H1 (cell line): Measurements from ENCODE around the gene MTX1. TPM values are rescaled to one million over a fixed set of nuclear protein-coding genes. Genes with fewer than 3 reads are reported as not detected.

ENCODE experiments used
- CTCF ChIA-PET: fragments of 300-600 bp; sonication (Branson Sonifier 250); formaldehyde crosslinking; loops from one replicate; lab custom pipeline; 2021; ENCODE audit not compliant: partially characterized antibody; lab: Charles Lee
- POLR2A ChIA-PET: fragments of 300-600 bp; sonication (Branson Sonifier 250); formaldehyde crosslinking; loops from one replicate; lab custom pipeline; 2021; ENCODE audit warnings: inconsistent platforms; ENCODE audit not compliant: partially characterized antibody; lab: Charles Lee
- DNase-seq, 2 experiments: peaks; one replicate each; pipeline versions ENCODE4 v3.0.0 to v3.0.0-alpha.2; 2010 to 2022; ENCODE audit warnings: low spot score in 2 of 2, low read depth in 1 of 2, mixed read lengths in 1 of 2
- FAIRE-seq: peaks from 2 replicates; lab custom pipeline; 2011; peaks lifted over from hg19 to GRCh38; lab: Jason Lieb, UNC
- H2AFZ ChIP-seq: 2 replicates; pipeline ENCODE4 v1.8.1; 2012; ENCODE audit warnings: low read length, inconsistent platforms
- H2AK5ac ChIP-seq: 2 replicates; pipeline ENCODE4 v1.6.1; 2013; ENCODE audit warnings: low read depth, low read length
- H2BK120ac ChIP-seq: replicated peaks from 2 replicates; pipeline ENCODE3; 2013; ENCODE audit warnings: low read depth, low read length, inconsistent platforms
- H2BK12ac ChIP-seq: 2 replicates; pipeline ENCODE4 v1.6.1; 2013; ENCODE audit warnings: low read depth, low read length
- H2BK15ac ChIP-seq: 2 replicates; pipeline ENCODE4 v1.6.1; 2013; ENCODE audit warnings: low read length
- H2BK20ac ChIP-seq: 2 replicates; pipeline ENCODE4 v1.6.1; 2013; ENCODE audit warnings: low read length
- H2BK5ac ChIP-seq: 2 replicates; pipeline ENCODE4 v1.6.1; 2013; ENCODE audit warnings: low read depth, low read length
- H3K14ac ChIP-seq: 2 replicates; pipeline ENCODE4 v1.6.1; 2013; ENCODE audit warnings: inconsistent platforms; ENCODE audit not compliant: insufficient read length
- H3K18ac ChIP-seq: 2 replicates; pipeline ENCODE4 v1.6.1; 2013; ENCODE audit warnings: low read length; ENCODE audit errors: extremely low read depth
- H3K23ac ChIP-seq: 2 replicates; pipeline ENCODE4 v1.6.1; 2013; ENCODE audit warnings: inconsistent platforms; ENCODE audit not compliant: insufficient read length
- H3K23me2 ChIP-seq: 2 replicates; pipeline ENCODE4 v1.6.1; 2013; ENCODE audit warnings: low read depth, low read length
- H3K27ac ChIP-seq: 2 replicates; pipeline ENCODE4 v1.6.1; 2011; ENCODE audit warnings: low read depth, low read length, inconsistent platforms
- H3K27me3 ChIP-seq, 4 experiments: replicated peaks in 1 of 4; 1 replicate in 1 of 4; 2 replicates in 3 of 4; pipeline versions ENCODE4 v1.6.1 to v1.8.1; 2011 to 2013; ENCODE audit warnings: low read length in 3 of 4, mild to moderate bottlenecking in 3 of 4, inconsistent platforms in 2 of 4, mixed read lengths in 2 of 4, moderate library complexity in 1 of 4; ENCODE audit not compliant: control insufficient read depth in 3 of 4, insufficient read depth in 3 of 4; ENCODE audit errors: extremely low read depth in 1 of 4
- H3K36me3 ChIP-seq, 4 experiments: 2 replicates each; pipeline versions ENCODE4 v1.6.1 to v1.8.1; 2011 to 2013; ENCODE audit warnings: mild to moderate bottlenecking in 4 of 4, low read length in 3 of 4, moderate library complexity in 2 of 4, control low read depth in 1 of 4, inconsistent platforms in 1 of 4; ENCODE audit not compliant: insufficient read depth in 4 of 4, control insufficient read depth in 2 of 4
- H3K4ac ChIP-seq: replicated peaks from 2 replicates; pipeline ENCODE3; 2013; ENCODE audit warnings: low read length, low read depth, mixed read lengths, inconsistent platforms; ENCODE audit not compliant: insufficient read length
- H3K4me1 ChIP-seq, 4 experiments: replicated peaks in 1 of 4; 1 replicate in 1 of 4; 2 replicates in 3 of 4; pipeline versions ENCODE4 v1.6.1 to v1.8.1; 2011 to 2013; ENCODE audit warnings: low read length in 3 of 4, inconsistent platforms in 2 of 4, mixed read lengths in 1 of 4; ENCODE audit not compliant: insufficient read depth in 4 of 4, control insufficient read depth in 3 of 4
- H3K4me2 ChIP-seq, 2 experiments: 2 replicates each; pipeline versions ENCODE4 v1.6.1 to v1.8.1; 2011 to 2013; ENCODE audit warnings: low read depth in 2 of 2, low read length in 2 of 2, control low read depth in 1 of 2, inconsistent platforms in 1 of 2, mild to moderate bottlenecking in 1 of 2; ENCODE audit not compliant: insufficient read depth in 1 of 2
- H3K4me3 ChIP-seq, 4 experiments: fragments of 200-600, 300-600 bp in 1 of 4; sonication (generic), shearing (Covaris generic), sonication (Bioruptor Twin) in 1 of 4; 2 replicates each; pipeline versions ENCODE4 v1.5.1 to v1.8.1; 2011 to 2016; ENCODE audit warnings: low read length in 4 of 4, low read depth in 3 of 4, control low read depth in 2 of 4, inconsistent platforms in 2 of 4, mild to moderate bottlenecking in 2 of 4, mixed read lengths in 1 of 4, moderate library complexity in 1 of 4; ENCODE audit not compliant: insufficient read depth in 2 of 4; ENCODE audit errors: extremely low read depth in 1 of 4
- H3K56ac ChIP-seq: replicated peaks from 2 replicates; pipeline ENCODE3; 2013; ENCODE audit warnings: low read depth, mild to moderate bottlenecking, mixed read lengths, low read length, inconsistent platforms; ENCODE audit not compliant: insufficient read length
- H3K79me1 ChIP-seq: 2 replicates; pipeline ENCODE4 v1.6.1; 2013; ENCODE audit warnings: low read depth, low read length, control low read depth
- H3K79me2 ChIP-seq, 2 experiments: 2 replicates each; pipeline versions ENCODE4 v1.6.1 to v1.8.1; 2012 to 2013; ENCODE audit warnings: low read length in 2 of 2, mild to moderate bottlenecking in 2 of 2, inconsistent platforms in 1 of 2; ENCODE audit not compliant: insufficient read depth in 2 of 2, control insufficient read depth in 1 of 2
- H3K9ac ChIP-seq, 4 experiments: replicated peaks in 1 of 4; 1 replicate in 1 of 4; 2 replicates in 3 of 4; pipeline versions ENCODE4 v1.6.1 to v1.8.1; 2011 to 2013; ENCODE audit warnings: low read depth in 3 of 4, low read length in 3 of 4, control low read depth in 2 of 4, mild to moderate bottlenecking in 2 of 4, moderate library complexity in 2 of 4, inconsistent platforms in 1 of 4; ENCODE audit errors: extremely low read depth in 1 of 4
- H3K9me3 ChIP-seq, 2 experiments: 2 replicates each; pipeline versions ENCODE4 v1.6.1 to v1.8.1; 2012 to 2013; ENCODE audit warnings: mild to moderate bottlenecking in 2 of 2, moderate library complexity in 2 of 2, control low read depth in 1 of 2, inconsistent platforms in 1 of 2, low read depth in 1 of 2, low read length in 1 of 2, mixed read lengths in 1 of 2; ENCODE audit not compliant: insufficient read depth in 2 of 2
- H4K20me1 ChIP-seq, 2 experiments: replicated peaks in 1 of 2; 2 replicates each; pipeline versions ENCODE3 to v1.8.1; 2011 to 2013; ENCODE audit warnings: inconsistent platforms in 2 of 2, low read length in 2 of 2, mild to moderate bottlenecking in 1 of 2; ENCODE audit not compliant: insufficient read depth in 2 of 2, control insufficient read depth in 1 of 2
- H4K5ac ChIP-seq: 2 replicates; pipeline ENCODE4 v1.6.1; 2013; ENCODE audit warnings: low read length, low read depth, mixed read lengths, inconsistent platforms; ENCODE audit not compliant: insufficient read length
- H4K8ac ChIP-seq: 2 replicates; pipeline ENCODE4 v1.8.0; 2013; ENCODE audit warnings: mild to moderate bottlenecking, moderate library complexity, low read length, inconsistent platforms; ENCODE audit not compliant: insufficient read depth; ENCODE audit errors: extremely low read depth
- H4K91ac ChIP-seq: replicated peaks from 2 replicates; pipeline ENCODE3; 2013; ENCODE audit warnings: low read length, mixed read lengths, inconsistent platforms; ENCODE audit not compliant: insufficient read length
- CEBPB ChIP-seq: IDR thresholded peaks from 2 replicates; pipeline ENCODE4 v1.6.1; 2012; ENCODE audit warnings: low read depth, low read length
- EGR1 ChIP-seq: IDR thresholded peaks from 2 replicates; pipeline ENCODE4 v1.6.1; 2011; ENCODE audit warnings: low read depth, low read length, borderline replicate concordance
- SP1 ChIP-seq: IDR thresholded peaks from 2 replicates; pipeline ENCODE4 v1.6.1; 2011; ENCODE audit warnings: low read depth, low read length
- TAF7 ChIP-seq: optimal IDR thresholded peaks from 2 replicates; pipeline ENCODE3; 2011; ENCODE audit warnings: low read depth, mild to moderate bottlenecking, inconsistent platforms, low read length, moderate library complexity, borderline replicate concordance
- WGBS, 2 experiments: shearing (Covaris generic) in 1 of 2; methylation state at CpG; one replicate each; pipeline versions ENCODE4 v1.1.6 to v1.1.7; 2013 to 2015; ENCODE audit warnings: low lambda C conversion rate in 2 of 2, mixed read lengths in 2 of 2, inconsistent platforms in 1 of 2, low coverage in 1 of 2, missing lambda C conversion rate in 1 of 2; ENCODE audit not compliant: insufficient replicate concordance in 2 of 2, insufficient coverage in 1 of 2, insufficient read length in 1 of 2; ENCODE audit errors: extremely low coverage in 1 of 2, missing lambda C conversion rate in 1 of 2; 5-methylcytosine and 5-hydroxymethylcytosine counted together
- polyA plus RNA-seq, 7 experiments: library from polyadenylated mRNA; depleted of rRNA in 3 of 7; stranded (reverse) in 5 of 7; unstranded in 2 of 7; fragments of >200 nt in 5 of 7; fragments of 200-250 nt in 2 of 7; gene quantifications; 1 replicate in 5 of 7; 2 replicates in 1 of 7; 4 replicates in 1 of 7; pipeline versions ENCODE4 v1.2.1 to v1.2.3, GENCODE V29; 2011 to 2013; ENCODE audit warnings: missing spikeins in 2 of 7, mixed read lengths in 2 of 7
- total RNA-seq: library from RNA; stranded (reverse); fragmentation: NEBNext Ultra II Directional; extraction: Animal tissue kit (Norgen Biotek cat#: 25700); gene quantifications from 2 replicates; pipeline ENCODE4 v1.2.1, GENCODE V29; 2021
- TF ChIP-seq, protein P1 (sequence below): IDR thresholded peaks from 2 replicates; pipeline ENCODE4 v1.6.1; 2012; ENCODE audit warnings: low read length, inconsistent platforms

MTX1 gene
- total and polyA plus RNA-seq, 2 of the 8 experiments (the other 6 are each of a cell fraction or from before 2014, with no cell fraction given): 47.9 to 131 TPM

- DNase-seq: no peak
Observed at GRCh38 chr1:155178441-155179111, 29.9 kb upstream of the MTX1 start.

More at GRCh38 chr1:155178441-155179111, 29.9 kb upstream of the MTX1 start:
- no peaks in the 10 kb centered on the region for H3K27me3 ChIP-seq
- H3K14ac ChIP-seq: no peak overlapping the region
- H4K5ac ChIP-seq: no peak overlapping the region
- H4K8ac ChIP-seq: no peak overlapping the region
- H3K36me3 ChIP-seq: peaks cover 15 to 46% (median 31%) of the 10 kb centered on the region in 4 experiments
- peaks cover 0 to 18% (median 8%) of the 10 kb centered on the region in 4 experiments; a peak in 5 of 7 replicates for H3K4me1 ChIP-seq
- H2BK20ac ChIP-seq: no peak overlapping the region
- H2BK15ac ChIP-seq: no peak overlapping the region
- H2AK5ac ChIP-seq: no peak overlapping the region
- H3K56ac ChIP-seq: no peak overlapping the region
- no peak overlapping the region for H3K23ac ChIP-seq
- no peak overlapping the region for H3K4ac ChIP-seq
- CTCF ChIA-PET: interaction anchor here (0.7 to 7.9 kb wide), 5 partner anchors 8 to 93 kb away, joined by 3 to 107 read pairs (median 4); partner anchors contain the start of gene THBS3
- FAIRE-seq: no peak
- no peaks in the 10 kb centered on the region; the same call in 1 of the 2 replicates for H3K79me1 ChIP-seq
- WGBS, 2 experiments: 94% methylated on average over 15 of the region's 30 CpGs; no CpG with 5 or more reads in 1 of the 2 experiments
- no peak overlapping the region for H2AFZ ChIP-seq
- no peak overlapping the region for H2BK120ac ChIP-seq
- no peak overlapping the region for H3K18ac ChIP-seq
- H4K20me1 ChIP-seq: peaks cover 8 to 10% of the 10 kb centered on the region in 2 experiments
- no peak overlapping the region for H2BK5ac ChIP-seq
- H3K9me3 ChIP-seq: no peaks in the 10 kb centered on the region
- no peak for TF ChIP-seq TAF7
- no peak for TF ChIP-seq SP1
- TF ChIP-seq, protein P1, sequence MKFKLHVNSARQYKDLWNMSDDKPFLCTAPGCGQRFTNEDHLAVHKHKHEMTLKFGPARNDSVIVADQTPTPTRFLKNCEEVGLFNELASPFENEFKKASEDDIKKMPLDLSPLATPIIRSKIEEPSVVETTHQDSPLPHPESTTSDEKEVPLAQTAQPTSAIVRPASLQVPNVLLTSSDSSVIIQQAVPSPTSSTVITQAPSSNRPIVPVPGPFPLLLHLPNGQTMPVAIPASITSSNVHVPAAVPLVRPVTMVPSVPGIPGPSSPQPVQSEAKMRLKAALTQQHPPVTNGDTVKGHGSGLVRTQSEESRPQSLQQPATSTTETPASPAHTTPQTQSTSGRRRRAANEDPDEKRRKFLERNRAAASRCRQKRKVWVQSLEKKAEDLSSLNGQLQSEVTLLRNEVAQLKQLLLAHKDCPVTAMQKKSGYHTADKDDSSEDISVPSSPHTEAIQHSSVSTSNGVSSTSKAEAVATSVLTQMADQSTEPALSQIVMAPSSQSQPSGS: no peak
- peak; percentile 57 for TF ChIP-seq CEBPB
- TF ChIP-seq EGR1: no peak
- TF ChIP-seq, all 59 proteins: peak for 1
- no peak overlapping the region for H3K27ac ChIP-seq
- POLR2A ChIA-PET: interaction anchor here (1.6 to 20.5 kb wide), 4 partner anchors 8 to 49 kb away, joined by 3 to 512 read pairs (median 10); partner anchors contain the start of genes MTX1 and THBS3
- no peak overlapping the region for H4K91ac ChIP-seq
- no peak overlapping the region for H3K4me2 ChIP-seq
- no peak overlapping the region for H2BK12ac ChIP-seq
- no peak overlapping the region for H3K4me3 ChIP-seq
- H3K9ac ChIP-seq: no peak overlapping the region
- H3K79me2 ChIP-seq: peaks cover 0 to 4% of the 10 kb centered on the region in 2 experiments; a peak in 1 of 4 replicates
- peaks cover 10% of the 10 kb centered on the region; the same call in 1 of the 2 replicates for H3K23me2 ChIP-seq
